GM21529 (cell line): ENCODE data around the gene NRN1L.
"Not testable (repeated sequence)": the region's sequence is repeated elsewhere in the genome, so short reads cannot be mapped to it uniquely, and the experiment has no call there.

Experiments used
- ATAC-seq: cut with Tn5 transposase; IDR thresholded peaks from one replicate; pipeline ENCODE4 v1.9.1; 2021; ENCODE audit not compliant: unreplicated experiment

Gene NRN1L

DNA sequence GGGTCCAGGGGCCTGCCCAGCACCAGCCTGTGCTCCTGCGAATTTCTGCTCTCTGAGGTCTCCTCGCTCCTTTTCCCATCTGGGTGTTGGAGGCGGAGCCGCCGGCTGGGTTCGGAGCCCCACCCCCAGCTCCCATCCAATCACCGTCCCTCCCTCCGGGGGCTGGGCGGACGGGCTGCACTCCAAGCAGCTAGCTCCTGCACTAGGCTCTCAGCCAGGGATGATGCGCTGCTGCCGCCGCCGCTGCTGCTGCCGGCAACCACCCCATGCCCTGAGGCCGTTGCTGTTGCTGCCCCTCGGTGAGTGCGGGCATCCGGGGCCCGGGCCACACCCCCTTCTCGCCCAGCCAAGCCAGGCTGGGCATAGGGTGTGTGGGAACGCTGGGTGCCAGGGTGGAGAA, at the start of gene NRN1L:
Gene NRN1L (plus strand): TSS at position 202 of the 400 bp plus-strand sequence. CDS start 19 bp downstream, at position 221.
- ATAC-seq = no peak

DNA sequence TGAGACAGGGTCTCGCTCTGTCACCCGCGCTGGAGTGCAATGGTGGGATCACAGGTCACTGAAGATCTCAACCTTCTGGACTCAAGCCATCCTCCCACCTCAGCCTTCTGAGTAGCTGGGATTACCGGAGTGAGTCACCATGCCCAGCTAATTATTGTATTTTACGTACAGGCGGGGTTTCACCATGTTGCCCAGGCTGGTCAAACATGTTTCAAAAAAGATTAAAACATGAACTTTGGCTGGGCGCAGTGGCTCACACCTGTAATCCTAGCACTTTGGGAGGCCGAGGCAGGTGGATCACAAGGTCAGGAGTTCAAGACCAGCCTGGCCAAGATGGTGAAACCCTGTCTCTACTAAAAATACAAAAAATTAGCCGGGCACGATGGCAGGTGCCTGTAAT, 47.5 kb upstream of the NRN1L start:
- not testable (repeated sequence) for ATAC-seq

DNA sequence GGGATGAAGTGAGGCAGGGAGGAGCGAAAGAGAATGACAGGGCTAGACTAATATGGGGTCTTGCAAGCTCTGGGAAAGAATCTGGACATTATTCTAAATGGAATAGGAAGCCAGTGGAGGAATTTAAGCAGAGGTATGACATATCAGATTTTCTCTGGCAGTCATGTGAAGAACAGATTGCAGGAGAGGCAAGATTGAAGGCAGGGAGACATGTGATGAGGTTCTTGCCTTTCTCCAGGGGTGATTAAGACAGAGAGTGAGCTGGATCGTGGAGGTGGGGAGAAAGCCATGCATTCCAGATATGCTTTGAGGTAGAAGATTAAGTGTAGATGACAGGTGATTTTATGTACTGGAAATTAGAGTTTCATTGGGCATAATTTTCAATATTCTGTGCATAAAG, 46.9 kb upstream of the NRN1L start:
- ATAC-seq = no peak

DNA sequence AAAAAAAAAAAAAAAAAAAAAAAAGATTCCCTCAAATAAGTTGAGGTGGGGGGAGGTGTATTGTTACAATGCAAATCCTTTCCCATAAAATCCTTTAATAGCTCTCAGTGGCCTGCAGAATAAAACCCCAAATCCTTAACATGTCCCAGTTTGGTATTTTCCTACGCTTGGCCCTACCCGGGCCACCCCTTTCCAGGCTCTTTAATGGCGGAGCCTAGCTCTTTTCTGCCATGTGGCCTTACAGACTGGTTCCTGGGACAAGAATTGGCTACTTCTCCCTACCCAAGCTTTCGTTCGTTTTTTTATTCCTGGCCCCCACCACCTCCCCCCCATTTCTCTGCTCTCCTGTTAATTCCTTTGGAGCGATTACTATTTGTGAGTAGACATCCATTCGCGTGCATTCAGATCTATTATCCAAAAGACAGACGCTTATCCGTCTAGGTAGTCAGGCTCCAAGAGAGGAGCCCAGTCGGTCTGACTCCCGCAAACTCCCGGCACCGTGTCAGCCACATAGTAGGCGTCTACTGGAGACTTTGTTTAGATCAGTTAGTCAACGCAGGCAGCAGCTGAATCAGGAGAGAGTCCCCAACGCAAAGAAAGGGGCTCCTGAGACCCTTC, 43.4 kb upstream of the NRN1L start:
- no peak for ATAC-seq

DNA sequence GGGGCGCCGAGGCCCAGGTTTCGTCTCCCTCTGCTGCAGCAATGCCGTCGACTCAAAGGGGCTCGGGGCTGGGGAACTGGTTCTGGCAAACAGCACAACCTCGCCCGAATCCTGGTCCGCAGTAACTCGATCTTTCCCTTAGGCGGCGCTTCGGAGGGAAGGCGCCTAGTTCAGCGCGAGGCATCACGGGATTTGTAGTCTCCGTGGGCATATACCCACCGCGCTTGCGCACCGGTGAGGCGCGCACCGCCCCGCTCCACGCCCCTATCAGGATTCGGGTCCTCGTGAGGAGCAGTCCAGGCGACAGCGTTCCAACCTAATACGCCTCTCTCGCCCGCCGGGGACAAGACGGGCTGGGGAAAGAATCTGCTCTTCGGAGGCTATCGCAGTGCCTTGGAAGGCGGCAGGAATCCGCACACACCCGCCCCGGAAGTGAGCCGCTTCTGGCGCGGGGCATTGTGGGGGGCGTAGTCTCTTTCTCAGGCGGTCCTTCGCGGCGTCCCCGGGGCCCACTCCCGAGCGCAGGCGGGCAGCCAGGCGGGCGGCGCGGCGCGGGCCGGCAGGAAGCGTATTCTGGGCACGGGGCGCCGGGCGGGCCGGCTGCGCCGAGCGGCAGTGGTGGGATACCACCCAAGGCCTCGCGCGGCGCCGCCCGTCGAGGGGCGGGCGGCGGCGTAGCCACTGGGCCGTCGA, 42.7 kb upstream of the NRN1L start, which contains the start of gene THAP11:
Gene THAP11 (plus strand): TSS at position 505 of the 693 bp plus-strand sequence. CDS start 235 bp downstream, outside the sequence.
- peak; percentile 45 for ATAC-seq

DNA sequence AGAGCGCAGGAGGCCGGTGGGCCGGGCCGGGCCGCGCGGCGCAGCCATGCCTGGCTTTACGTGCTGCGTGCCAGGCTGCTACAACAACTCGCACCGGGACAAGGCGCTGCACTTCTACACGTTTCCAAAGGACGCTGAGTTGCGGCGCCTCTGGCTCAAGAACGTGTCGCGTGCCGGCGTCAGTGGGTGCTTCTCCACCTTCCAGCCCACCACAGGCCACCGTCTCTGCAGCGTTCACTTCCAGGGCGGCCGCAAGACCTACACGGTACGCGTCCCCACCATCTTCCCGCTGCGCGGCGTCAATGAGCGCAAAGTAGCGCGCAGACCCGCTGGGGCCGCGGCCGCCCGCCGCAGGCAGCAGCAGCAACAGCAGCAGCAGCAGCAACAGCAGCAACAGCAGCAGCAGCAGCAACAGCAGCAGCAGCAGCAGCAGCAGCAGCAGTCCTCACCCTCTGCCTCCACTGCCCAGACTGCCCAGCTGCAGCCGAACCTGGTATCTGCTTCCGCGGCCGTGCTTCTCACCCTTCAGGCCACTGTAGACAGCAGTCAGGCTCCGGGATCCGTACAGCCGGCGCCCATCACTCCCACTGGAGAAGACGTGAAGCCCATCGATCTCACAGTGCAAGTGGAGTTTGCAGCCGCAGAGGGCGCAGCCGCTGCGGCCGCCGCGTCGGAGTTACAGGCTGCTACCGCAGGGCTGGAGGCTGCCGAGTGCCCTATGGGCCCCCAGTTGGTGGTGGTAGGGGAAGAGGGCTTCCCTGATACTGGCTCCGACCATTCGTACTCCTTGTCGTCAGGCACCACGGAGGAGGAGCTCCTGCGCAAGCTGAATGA, 42.0 kb upstream of the NRN1L start:
- peak; percentile 7 for ATAC-seq

DNA sequence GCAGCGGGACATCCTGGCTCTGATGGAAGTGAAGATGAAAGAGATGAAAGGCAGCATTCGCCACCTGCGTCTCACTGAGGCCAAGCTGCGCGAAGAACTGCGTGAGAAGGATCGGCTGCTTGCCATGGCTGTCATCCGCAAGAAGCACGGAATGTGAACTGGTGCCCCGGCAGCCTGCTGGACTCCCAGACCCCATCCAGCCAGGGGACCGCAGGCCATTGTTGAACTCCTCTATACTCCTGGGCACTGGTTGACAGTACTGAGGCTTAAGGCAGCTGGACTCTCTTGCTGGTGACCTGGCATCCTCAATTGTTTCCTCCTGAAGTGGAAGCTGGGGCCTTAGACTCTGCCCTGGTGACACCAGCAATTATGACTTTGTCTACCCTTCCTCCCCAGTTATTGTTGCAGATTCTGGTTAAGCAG, 41.3 kb upstream of the NRN1L start:
- no peak for ATAC-seq

DNA sequence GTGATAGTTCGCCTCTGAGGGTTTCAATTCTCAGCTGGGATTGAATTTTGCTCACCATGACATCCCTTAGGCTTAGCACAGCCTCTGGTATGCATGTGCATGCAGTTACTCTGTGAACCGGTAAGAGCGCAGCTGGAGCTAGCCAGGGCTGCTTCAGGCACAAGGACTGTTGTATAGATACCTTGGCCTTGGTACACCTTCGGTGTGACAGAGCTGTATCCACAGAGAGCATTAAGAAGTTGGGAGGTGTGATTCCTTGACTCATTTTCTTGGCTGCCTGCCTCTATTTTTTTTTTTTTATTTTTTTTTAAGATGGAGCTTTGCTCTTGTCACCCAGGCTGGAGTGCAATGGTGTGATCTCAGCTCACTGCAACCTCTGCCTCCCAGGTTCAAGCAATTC, 40.2 kb upstream of the NRN1L start:
- ATAC-seq = no peak

DNA sequence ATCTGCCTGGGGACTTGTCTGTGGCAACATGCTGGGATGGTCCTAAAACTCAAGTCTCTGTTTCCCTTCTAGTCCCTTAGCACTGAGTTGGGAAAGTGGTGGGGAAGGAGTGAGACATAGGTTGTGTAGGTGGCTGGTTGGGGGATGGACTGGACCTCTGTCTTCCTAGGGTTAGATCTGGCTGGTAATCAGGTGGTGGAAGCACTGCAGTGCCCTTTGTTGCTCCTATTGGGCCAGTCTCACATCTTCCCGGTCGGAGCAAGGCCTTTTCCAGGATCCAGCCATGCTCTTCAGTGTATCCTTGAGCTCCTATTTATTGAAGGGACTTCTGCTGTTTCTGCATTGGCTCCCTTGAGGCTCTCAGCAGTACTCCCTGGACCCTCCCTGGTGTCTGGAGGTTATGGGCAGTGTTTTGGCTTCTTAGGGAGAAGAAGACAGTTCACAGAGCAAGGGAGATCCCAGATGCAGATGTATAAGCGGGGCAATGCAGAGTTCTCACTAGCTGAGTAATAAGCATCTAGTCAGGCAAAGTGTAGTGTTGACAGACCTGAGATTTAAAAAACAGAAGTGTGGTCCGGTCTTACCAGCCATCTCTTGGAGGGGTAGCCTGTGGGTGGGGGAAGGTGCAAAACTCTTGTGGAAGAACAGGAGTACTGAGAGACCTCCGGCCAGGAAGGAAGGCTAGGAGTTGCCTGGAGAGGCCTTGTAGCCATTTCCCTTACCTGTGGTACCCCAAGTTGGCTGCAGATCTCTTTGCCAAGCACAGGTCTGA, 39.2 kb upstream of the NRN1L start:
- ATAC-seq = no peak

DNA sequence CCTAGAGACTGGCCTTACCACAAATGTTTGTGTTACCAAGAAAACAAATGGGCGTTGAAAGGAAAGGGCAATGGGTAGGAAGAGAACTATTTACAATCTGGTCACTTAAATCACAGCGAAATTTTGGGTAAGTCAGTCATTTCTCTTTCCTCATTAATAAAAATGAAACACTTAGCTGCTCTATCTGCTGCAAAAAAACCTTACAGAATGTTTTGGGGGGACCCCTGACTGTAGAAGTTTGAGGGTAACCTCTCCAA, 38.7 kb upstream of the NRN1L start:
- no peak for ATAC-seq

DNA sequence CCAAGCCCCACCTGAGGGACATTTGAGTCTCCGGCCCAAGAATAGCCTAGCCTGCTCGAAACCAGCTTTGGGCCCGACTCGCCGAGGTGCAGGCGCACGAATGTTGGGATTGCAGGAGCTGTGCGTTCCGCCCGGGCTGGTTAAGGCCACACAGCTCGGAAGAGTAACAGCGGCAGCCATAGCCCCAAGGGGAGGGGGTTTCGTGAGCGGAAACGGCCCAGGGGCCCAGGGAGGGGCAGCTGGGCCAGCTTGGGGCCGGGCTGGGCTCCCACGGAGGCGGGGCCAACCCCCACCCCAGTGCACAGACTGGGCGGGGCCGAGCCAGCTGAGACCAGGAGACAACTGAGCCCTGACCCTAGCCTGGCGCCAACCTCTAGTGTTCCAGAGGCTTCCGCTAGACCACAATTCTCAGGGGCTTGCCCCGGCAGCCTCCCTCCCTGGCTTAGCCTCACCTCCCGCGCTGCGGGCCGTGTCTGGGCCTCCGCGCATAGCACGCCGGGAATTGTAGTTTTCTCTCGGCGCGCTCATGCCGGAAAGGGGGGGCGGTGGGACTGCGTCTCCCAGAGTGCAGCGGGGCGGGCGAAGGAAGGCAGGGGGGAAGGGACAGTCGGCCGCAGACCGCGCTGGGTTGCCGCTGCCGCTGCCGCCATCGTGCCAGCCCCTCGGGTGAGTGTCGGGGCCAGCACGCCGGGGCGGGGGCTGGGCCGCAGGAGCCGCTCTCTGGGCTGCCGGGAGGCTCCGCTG, 38.2 kb upstream of the NRN1L start, which contains the start of gene NUTF2:
Gene NUTF2 (plus strand): TSS at position 614 of the 744 bp plus-strand sequence. CDS start 18,198 bp downstream, outside the sequence.
- ATAC-seq = peak; percentile 56

DNA sequence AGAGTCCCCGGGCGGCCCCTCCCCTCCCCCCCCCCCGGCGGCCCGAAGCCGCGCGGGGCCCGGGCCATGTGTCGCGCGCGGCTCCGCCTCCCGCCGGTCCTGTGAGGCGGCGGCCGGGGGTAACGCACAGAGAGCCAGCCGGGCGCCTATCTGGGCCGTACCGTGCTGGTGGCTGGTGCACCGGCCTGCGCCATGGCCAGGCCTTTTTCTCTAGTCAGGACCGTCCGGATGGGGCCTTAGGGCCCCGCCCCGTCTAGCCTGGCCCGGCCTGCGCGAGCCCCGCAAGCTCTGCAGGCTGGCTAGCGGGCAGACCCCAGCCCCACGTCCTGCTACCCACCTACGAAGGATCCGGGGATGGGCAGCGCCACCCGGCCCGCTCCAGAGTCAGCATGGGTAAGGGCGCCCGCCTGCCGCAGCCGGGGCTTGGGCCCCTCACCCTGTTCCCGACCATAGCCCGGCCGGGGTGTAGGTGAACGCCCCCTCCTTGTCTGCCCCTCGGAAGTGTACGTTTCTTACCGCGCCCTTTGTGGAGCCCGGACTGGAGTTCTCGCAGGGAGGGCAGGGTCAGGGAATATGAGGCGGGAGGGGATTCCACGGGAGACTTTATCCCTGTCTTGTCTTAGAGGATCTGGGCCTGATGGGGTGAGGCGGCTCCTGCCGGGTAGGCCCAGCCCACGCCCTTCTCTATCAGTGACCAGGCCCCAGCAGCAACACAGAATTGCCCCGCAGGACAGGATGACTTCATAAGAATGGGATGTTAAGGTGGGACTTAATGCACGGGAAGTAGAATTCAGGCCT, 37.4 kb upstream of the NRN1L start, which contains the start of gene CENPT:
Gene CENPT (minus strand): TSS at position 630 of the 798 bp plus-strand sequence. CDS start 13,834 bp downstream, outside the sequence.
- ATAC-seq = peak; percentile 42

DNA sequence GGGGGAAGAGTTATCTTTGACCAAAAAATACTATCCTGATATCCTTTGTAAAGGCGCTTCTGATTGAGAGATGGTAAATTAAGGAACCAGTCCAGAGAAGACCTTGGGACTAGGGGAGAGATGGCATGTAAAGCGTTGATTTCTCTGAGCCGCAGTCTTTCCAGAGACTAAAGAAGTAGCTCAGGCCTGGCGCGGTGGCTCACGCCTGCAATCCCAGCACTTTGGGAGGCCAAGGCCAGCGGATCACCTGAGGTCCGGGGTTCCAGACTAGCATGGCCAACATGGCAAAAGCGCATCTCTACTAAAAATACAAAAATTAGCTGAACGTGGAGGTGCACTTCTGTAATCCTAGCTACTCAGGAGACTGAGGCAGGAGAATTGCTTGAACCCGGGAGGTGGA, 36.6 kb upstream of the NRN1L start:
- no peak for ATAC-seq

DNA sequence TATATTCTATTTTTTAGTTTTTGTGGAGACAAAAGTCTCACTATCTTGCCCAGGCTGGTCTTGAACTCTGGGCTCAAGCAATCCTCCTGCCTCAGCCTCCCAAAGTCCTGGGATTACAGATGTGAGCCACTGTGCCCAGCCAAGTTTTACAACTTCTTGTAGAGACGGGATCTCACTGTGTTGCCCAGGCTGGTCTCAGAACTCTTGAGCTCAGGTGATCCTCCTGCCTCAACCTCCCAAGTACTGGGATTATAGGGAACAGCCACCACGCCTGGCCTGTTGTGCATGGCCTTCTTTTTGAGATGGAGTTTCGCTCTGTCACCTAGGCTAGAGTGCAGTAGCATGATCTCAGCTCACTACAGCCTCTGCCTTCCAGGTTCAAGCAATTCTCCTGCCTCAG, 31.0 kb upstream of the NRN1L start:
- no peak for ATAC-seq

DNA sequence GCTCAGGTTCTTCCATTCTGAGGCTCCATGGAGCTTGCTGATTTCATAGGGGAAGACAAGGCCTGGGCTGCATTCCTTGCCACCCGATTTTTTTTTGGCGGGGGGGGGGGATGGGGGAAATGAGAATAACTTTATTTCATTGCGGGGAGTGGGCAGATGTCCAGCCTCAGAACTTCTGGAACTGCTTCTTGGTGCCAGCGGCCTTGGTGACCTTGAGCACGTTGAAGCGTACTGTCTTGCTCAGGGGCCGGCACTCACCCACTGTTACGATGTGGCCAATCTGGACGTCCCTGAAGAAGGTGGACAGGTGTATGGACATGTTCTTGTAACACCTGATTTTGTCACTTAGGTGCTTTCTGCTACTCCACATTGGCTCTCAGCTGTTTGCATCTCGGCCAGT, 28.9 kb upstream of the NRN1L start:
- no peak for ATAC-seq

DNA sequence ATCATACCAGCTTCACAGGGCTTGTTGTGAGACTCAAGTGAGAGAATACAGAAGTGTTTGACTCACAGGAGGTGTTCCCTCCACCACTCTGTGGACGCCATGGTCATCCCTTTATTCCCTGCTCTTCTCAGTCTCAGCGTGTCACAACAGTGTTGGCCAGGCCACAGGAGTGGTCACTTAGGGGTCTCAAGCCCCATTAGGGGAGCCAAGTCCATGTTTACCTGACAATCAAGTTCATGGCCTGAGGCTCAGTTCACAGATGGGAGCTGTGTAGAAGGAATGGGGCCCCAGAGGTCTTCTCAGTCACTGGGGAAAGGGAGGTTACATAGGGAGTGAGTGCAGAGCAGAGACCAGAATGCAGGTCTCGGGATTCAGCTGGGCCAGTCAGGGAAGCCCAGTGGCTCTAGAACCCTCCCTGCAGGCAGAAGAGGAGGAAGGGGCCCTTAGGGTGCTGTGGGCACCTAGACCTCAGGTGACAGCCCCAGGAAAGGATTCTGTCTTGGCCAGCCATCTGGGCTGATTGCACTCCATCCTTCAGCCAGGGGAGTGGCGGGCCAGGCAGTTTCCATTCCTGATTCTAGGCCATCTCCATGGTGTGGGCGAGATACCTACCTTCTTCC, 27.6 kb upstream of the NRN1L start:
- ATAC-seq = no peak

DNA sequence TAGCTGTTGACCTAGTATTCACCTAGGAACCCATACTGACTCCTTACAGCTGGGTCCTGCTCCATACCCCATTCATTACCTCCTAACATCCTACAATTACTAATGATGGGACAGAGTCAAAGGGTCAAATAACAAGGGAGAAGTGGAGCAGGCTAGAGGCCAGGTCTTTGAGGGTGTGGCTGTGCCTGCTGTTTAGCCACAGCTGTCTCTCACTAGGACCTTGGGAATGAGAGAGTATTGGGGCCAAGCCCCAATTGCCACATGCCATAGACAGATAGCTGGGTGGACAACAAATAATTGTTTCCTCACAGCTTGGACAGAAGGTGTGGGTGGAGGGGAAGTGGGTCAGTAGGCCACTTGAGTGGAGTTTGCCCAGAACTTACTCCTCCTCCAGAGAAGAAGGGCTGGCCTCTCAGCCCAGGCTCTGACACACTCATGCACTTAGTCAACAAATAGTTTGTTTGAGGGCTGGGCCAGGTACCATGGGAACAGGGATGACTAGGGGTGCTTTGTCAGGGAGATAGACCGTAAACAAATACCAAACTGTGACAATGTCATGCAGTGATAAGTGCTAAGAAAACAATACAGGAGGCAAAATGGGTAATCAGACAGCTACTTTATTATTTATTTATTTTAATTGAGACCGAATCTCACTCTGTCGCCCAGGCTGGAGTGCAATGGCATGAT, 27.0 kb upstream of the NRN1L start:
- no peak for ATAC-seq

DNA sequence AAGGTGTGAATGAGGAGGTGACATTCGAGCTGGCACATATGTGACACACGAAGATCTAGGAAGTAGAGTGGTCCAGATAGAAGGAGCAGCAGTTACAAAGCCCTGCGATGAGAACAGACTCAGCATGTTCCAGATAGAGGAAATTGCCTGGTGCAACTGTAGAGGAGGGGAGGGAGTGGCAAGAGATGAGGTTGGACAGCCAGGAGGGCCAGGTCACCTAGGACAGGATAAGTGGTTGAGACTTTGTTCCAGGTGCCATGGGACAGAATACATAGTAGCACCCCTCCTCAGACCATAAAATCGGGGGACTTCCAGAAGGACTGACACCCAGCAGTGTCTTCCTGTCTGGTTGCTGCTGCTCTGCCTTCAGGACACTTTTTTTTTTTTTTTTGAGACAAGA, 26.2 kb upstream of the NRN1L start:
- no peak for ATAC-seq
